Esophagus squamous epithelium (tissue), 5 donors: ENCODE measurements around the gene CTIF. TPM values are rescaled to one million over a fixed set of nuclear protein-coding genes. Genes with fewer than 3 reads are reported as not detected.

Source experiments
- DNase-seq: peaks from one replicate; lab custom pipeline; 2025; lab: John Stamatoyannopoulos, UW
- H3K27ac ChIP-seq, 4 donors: fragments of 200-600 bp; sonication (generic); one replicate each; pipeline ENCODE4 v1.5.1; 2016 to 2019; ENCODE audit warnings: mild to moderate bottlenecking in 1 of 4
- H3K27me3 ChIP-seq, 4 donors: fragments of 200-600 bp; sonication (generic); 1 replicate in 3 of 4; 2 replicates in 1 of 4; pipeline versions ENCODE4 v1.5.1 to v1.6.0; 2017 to 2021; ENCODE audit warnings: antibody characterized with exemption in 1 of 4
- H3K36me3 ChIP-seq, 3 donors: fragments of 200-600 bp; sonication (generic); one replicate each; pipeline ENCODE4 v1.5.1; 2016 to 2019
- H3K4me1 ChIP-seq, 3 donors: fragments of 200-600 bp; sonication (generic); one replicate each; pipeline ENCODE4 v1.5.1; 2017 to 2019
- H3K4me3 ChIP-seq, 4 donors: fragments of 200-600 bp; sonication (generic); 1 replicate in 3 of 4; 2 replicates in 1 of 4; pipeline ENCODE4 v1.5.1; 2016 to 2019; ENCODE audit warnings: mild to moderate bottlenecking in 2 of 4, moderate library complexity in 1 of 4
- H3K9me3 ChIP-seq, 3 donors: fragments of 200-600 bp; sonication (generic); one replicate each; pipeline ENCODE4 v1.5.1; 2016 to 2019
- CTCF ChIP-seq, 6 experiments: fragments of 450-650 bp in 4 of 6; fragments of 200-600 bp in 2 of 6; sonication (generic) in 2 of 6; IDR thresholded peaks; one replicate each; pipeline ENCODE4 v1.5.1; 2016 to 2019; ENCODE audit warnings: antibody characterized with exemption in 6 of 6, mild to moderate bottlenecking in 4 of 6, moderate library complexity in 4 of 6
- POLR2A ChIP-seq, 4 donors: fragments of 450-650 bp; IDR thresholded peaks; one replicate each; pipeline ENCODE4 v1.6.1; 2017; ENCODE audit warnings: antibody characterized with exemption in 4 of 4, mild to moderate bottlenecking in 4 of 4, moderate library complexity in 3 of 4
- WGBS, 2 donors: methylation state at CpG; one replicate each; pipeline ENCODE4 v1.1.5; 2018; 5-methylcytosine and 5-hydroxymethylcytosine counted together
- intact Hi-C: fragments of 100-400 bp; cut with DNase I; formaldehyde crosslinking; loops from one replicate; pipeline ENCODE4 v1.15.0; 2022
- total RNA-seq, 4 donors: library from RNA; depleted of rRNA; stranded (reverse); fragments of >200 nt; gene quantifications; one replicate each; pipeline ENCODE4 v1.1.0, GENCODE V29; 2016
- donor health status: DM: yes; HTN: yes; CAD: no.

The CTIF gene
- total RNA-seq, 4 donors from 2014 or later, result 4.7 to 24.2 (median 10.2) TPM

GRCh38 chr18:48607056-48607984 lies 68.5 kb downstream of the CTIF start:
- H3K9me3 ChIP-seq, result no peaks in the 10 kb centered on the region
- H3K36me3 ChIP-seq, result no peaks in the 10 kb centered on the region
- H3K27me3 ChIP-seq, result no peaks in the 10 kb centered on the region
- WGBS, 2 donors, result 62 to 69% methylated on average over 3 to 5 of the region's 8 CpGs
- DNase-seq, result no peak
- peaks cover 0 to 3% (median 0%) of the 10 kb centered on the region in 3 donors for H3K4me1 ChIP-seq
- intact Hi-C loops, result no loop called here
- H3K4me3 ChIP-seq, result no peak overlapping the region
- no peak for TF ChIP-seq CTCF (IDR thresholded peaks at IDR 0.05)
- no peak for TF ChIP-seq POLR2A (IDR thresholded peaks at IDR 0.05)
- H3K27ac ChIP-seq, result no peak overlapping the region

- WGBS, 2 donors, result 76% methylated on average over 5 of the region's 5 CpGs; no CpG with 5 or more reads in 1 of the 2 donors
- H3K4me1 ChIP-seq, result peaks cover 0 to 14% (median 0%) of the 10 kb centered on the region in 3 donors
- TF ChIP-seq CTCF (IDR thresholded peaks at IDR 0.05), result no peak
- TF ChIP-seq POLR2A (IDR thresholded peaks at IDR 0.05), result no peak
- no peak overlapping the region for H3K27ac ChIP-seq
- intact Hi-C loops, result no loop called here
- H3K9me3 ChIP-seq, result no peaks in the 10 kb centered on the region
- no peak overlapping the region for H3K4me3 ChIP-seq
- H3K27me3 ChIP-seq, result no peaks in the 10 kb centered on the region
- H3K36me3 ChIP-seq, result no peaks in the 10 kb centered on the region
- no peak for DNase-seq
Observed at GRCh38 chr18:48608581-48608980, 69.8 kb downstream of the CTIF start.

GRCh38 chr18:48609114-48609513 lies 70.3 kb downstream of the CTIF start:
- TF ChIP-seq POLR2A (IDR thresholded peaks at IDR 0.05), result no peak
- TF ChIP-seq CTCF (IDR thresholded peaks at IDR 0.05), result no peak
- Histone ChIP-seq H3K36me3 (no peaks in the 10 kb centered on the region), H3K4me3 (no peak overlapping the region), H3K9me3 (no peaks in the 10 kb centered on the region), H3K4me1 (peaks cover 0 to 19% (median 0%) of the 10 kb centered on the region in 3 donors), H3K27me3 (no peaks in the 10 kb centered on the region), H3K27ac (no peak overlapping the region)
- WGBS, 2 donors, result 82 to 93% methylated on average over 3 of the region's 3 CpGs
- no peak for DNase-seq
- intact Hi-C loops, result no loop called here

- TF ChIP-seq CTCF (IDR thresholded peaks at IDR 0.05) (no peak), POLR2A (IDR thresholded peaks at IDR 0.05) (no peak)
- Histone ChIP-seq H3K27ac (no peak overlapping the region), H3K27me3 (no peaks in the 10 kb centered on the region), H3K36me3 (no peaks in the 10 kb centered on the region), H3K4me3 (no peak overlapping the region), H3K4me1 (peaks cover 0 to 20% (median 0%) of the 10 kb centered on the region in 3 donors), H3K9me3 (no peaks in the 10 kb centered on the region)
- 89 to 92% methylated on average over 10 to 12 of the region's 17 CpGs for whole genome bisulfite sequencing, 2 donors
- no peak for DNase-seq
- intact Hi-C loops, result no loop called here
Observed at GRCh38 chr18:48609820-48610815, 71.3 kb downstream of the CTIF start.
